ENCODE results near the gene TMEM179.

TMEM179 gene

GRCh38 chr14:104644656-104645378, 40.2 kb upstream of the TMEM179 start:
- H3K27me3 ChIP-seq (ENCODE audit: control insufficient read depth in 2 of 2, insufficient read depth in 2 of 2, low read length in 2 of 2): peaks cover 0 to 1% of the 10 kb centered on the region in 2 donors

GRCh38 chr14:104644091-104644635, 39.6 kb upstream of the TMEM179 start:
- Histone ChIP-seq H3K9me3 (ENCODE audit: control insufficient read depth in 2 of 2, low read length in 2 of 2) (no peaks in the 10 kb centered on the region), H3K4me3 (ENCODE audit: low read length in 2 of 2) (no peak overlapping the region), H3K27me3 (ENCODE audit: control insufficient read depth in 2 of 2, insufficient read depth in 2 of 2, low read length in 2 of 2) (peaks cover 2 to 8% of the 10 kb centered on the region in 2 donors), H3K27ac (ENCODE audit: low read depth in 2 of 2, low read length in 2 of 2) (no peak overlapping the region), H3K9ac (ENCODE audit: low read depth in 1 of 2, low read length in 2 of 2) (no peak overlapping the region), H3K36me3 (ENCODE audit: control insufficient read depth in 2 of 2, insufficient read depth in 2 of 2, low read length in 2 of 2) (no peaks in the 10 kb centered on the region), H3K4me1 (ENCODE audit: control insufficient read depth in 2 of 2, insufficient read depth in 2 of 2, low read length in 2 of 2) (no peaks in the 10 kb centered on the region)

More at GRCh38 chr14:104644656-104645378, 40.2 kb upstream of the TMEM179 start:
- Histone ChIP-seq H3K4me1 (ENCODE audit: control insufficient read depth in 2 of 2, insufficient read depth in 2 of 2, low read length in 2 of 2) (no peaks in the 10 kb centered on the region), H3K9ac (ENCODE audit: low read depth in 1 of 2, low read length in 2 of 2) (no peak overlapping the region), H3K27ac (ENCODE audit: low read depth in 2 of 2, low read length in 2 of 2) (no peak overlapping the region), H3K36me3 (ENCODE audit: control insufficient read depth in 2 of 2, insufficient read depth in 2 of 2, low read length in 2 of 2) (no peaks in the 10 kb centered on the region), H3K9me3 (ENCODE audit: control insufficient read depth in 2 of 2, low read length in 2 of 2) (no peaks in the 10 kb centered on the region), H3K4me3 (ENCODE audit: low read length in 2 of 2) (no peak overlapping the region)

DNA sequence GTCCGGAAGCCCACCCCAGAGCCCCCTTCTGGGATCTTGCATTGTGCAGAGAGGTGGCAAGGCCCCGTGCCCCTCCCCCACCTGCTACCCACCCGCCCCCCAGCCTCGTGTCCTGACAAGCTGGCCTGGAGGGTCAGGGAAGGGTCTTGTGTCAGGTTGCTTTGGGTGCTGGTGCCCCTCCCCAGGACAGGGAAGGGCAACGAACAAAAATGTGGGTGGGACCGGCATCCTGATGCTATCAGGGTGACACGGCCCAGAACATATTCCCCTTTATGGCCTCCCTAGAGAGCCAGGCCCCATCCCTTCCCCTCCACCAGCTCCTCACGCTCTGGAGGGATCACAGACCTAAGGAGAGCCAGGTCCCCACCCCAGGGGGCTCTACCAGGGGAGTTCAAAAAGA, 38.7 kb upstream of the TMEM179 start:
- H3K9me3 ChIP-seq (ENCODE audit: control insufficient read depth in 2 of 2, low read length in 2 of 2): no peaks in the 10 kb centered on the region
- no peak overlapping the region for H3K4me3 ChIP-seq (ENCODE audit: low read length in 2 of 2)
- H3K27ac ChIP-seq (ENCODE audit: low read depth in 2 of 2, low read length in 2 of 2): no peak overlapping the region
- H3K36me3 ChIP-seq (ENCODE audit: control insufficient read depth in 2 of 2, insufficient read depth in 2 of 2, low read length in 2 of 2): no peaks in the 10 kb centered on the region
- H3K9ac ChIP-seq (ENCODE audit: low read depth in 1 of 2, low read length in 2 of 2): no peak overlapping the region
- peaks cover 2 to 9% of the 10 kb centered on the region in 2 donors for H3K27me3 ChIP-seq (ENCODE audit: control insufficient read depth in 2 of 2, insufficient read depth in 2 of 2, low read length in 2 of 2)
- H3K4me1 ChIP-seq (ENCODE audit: control insufficient read depth in 2 of 2, insufficient read depth in 2 of 2, low read length in 2 of 2): no peaks in the 10 kb centered on the region

GRCh38 chr14:104642540-104642868, 37.9 kb upstream of the TMEM179 start:
- peaks cover 2 to 12% of the 10 kb centered on the region in 2 donors for H3K27me3 ChIP-seq (ENCODE audit: control insufficient read depth in 2 of 2, insufficient read depth in 2 of 2, low read length in 2 of 2)
- H3K9me3 ChIP-seq (ENCODE audit: control insufficient read depth in 2 of 2, low read length in 2 of 2): no peaks in the 10 kb centered on the region

GRCh38 chr14:104641753-104642539, 37.4 kb upstream of the TMEM179 start:
- Histone ChIP-seq H3K4me1 (ENCODE audit: control insufficient read depth in 2 of 2, insufficient read depth in 2 of 2, low read length in 2 of 2) (no peaks in the 10 kb centered on the region), H3K27me3 (ENCODE audit: control insufficient read depth in 2 of 2, insufficient read depth in 2 of 2, low read length in 2 of 2) (peaks cover 4 to 12% of the 10 kb centered on the region in 2 donors), H3K4me3 (ENCODE audit: low read length in 2 of 2) (no peak overlapping the region), H3K9ac (ENCODE audit: low read depth in 1 of 2, low read length in 2 of 2) (no peak overlapping the region), H3K27ac (ENCODE audit: low read depth in 2 of 2, low read length in 2 of 2) (no peak overlapping the region), H3K36me3 (ENCODE audit: control insufficient read depth in 2 of 2, insufficient read depth in 2 of 2, low read length in 2 of 2) (no peaks in the 10 kb centered on the region), H3K9me3 (ENCODE audit: control insufficient read depth in 2 of 2, low read length in 2 of 2) (no peaks in the 10 kb centered on the region)

More at GRCh38 chr14:104642540-104642868, 37.9 kb upstream of the TMEM179 start:
- Histone ChIP-seq H3K4me1 (ENCODE audit: control insufficient read depth in 2 of 2, insufficient read depth in 2 of 2, low read length in 2 of 2) (no peaks in the 10 kb centered on the region), H3K4me3 (ENCODE audit: low read length in 2 of 2) (no peak overlapping the region), H3K27ac (ENCODE audit: low read depth in 2 of 2, low read length in 2 of 2) (no peak overlapping the region), H3K9ac (ENCODE audit: low read depth in 1 of 2, low read length in 2 of 2) (no peak overlapping the region), H3K36me3 (ENCODE audit: control insufficient read depth in 2 of 2, insufficient read depth in 2 of 2, low read length in 2 of 2) (no peaks in the 10 kb centered on the region)

GRCh38 chr14:104640681-104641080, 36.1 kb upstream of the TMEM179 start:
- Histone ChIP-seq H3K9ac (ENCODE audit: low read depth in 1 of 2, low read length in 2 of 2) (no peak overlapping the region), H3K27me3 (ENCODE audit: control insufficient read depth in 2 of 2, insufficient read depth in 2 of 2, low read length in 2 of 2) (peaks cover 4 to 12% of the 10 kb centered on the region in 2 donors), H3K4me3 (ENCODE audit: low read length in 2 of 2) (no peak overlapping the region), H3K9me3 (ENCODE audit: control insufficient read depth in 2 of 2, low read length in 2 of 2) (no peaks in the 10 kb centered on the region), H3K27ac (ENCODE audit: low read depth in 2 of 2, low read length in 2 of 2) (no peak overlapping the region), H3K36me3 (ENCODE audit: control insufficient read depth in 2 of 2, insufficient read depth in 2 of 2, low read length in 2 of 2) (no peaks in the 10 kb centered on the region), H3K4me1 (ENCODE audit: control insufficient read depth in 2 of 2, insufficient read depth in 2 of 2, low read length in 2 of 2) (no peaks in the 10 kb centered on the region)

GRCh38 chr14:104639885-104640548, 35.4 kb upstream of the TMEM179 start:
- H3K4me1 ChIP-seq (ENCODE audit: control insufficient read depth in 2 of 2, insufficient read depth in 2 of 2, low read length in 2 of 2): no peaks in the 10 kb centered on the region
- H3K27me3 ChIP-seq (ENCODE audit: control insufficient read depth in 2 of 2, insufficient read depth in 2 of 2, low read length in 2 of 2): peaks cover 4 to 12% of the 10 kb centered on the region in 2 donors
- no peak overlapping the region for H3K9ac ChIP-seq (ENCODE audit: low read depth in 1 of 2, low read length in 2 of 2)
- H3K9me3 ChIP-seq (ENCODE audit: control insufficient read depth in 2 of 2, low read length in 2 of 2): no peaks in the 10 kb centered on the region
- H3K36me3 ChIP-seq (ENCODE audit: control insufficient read depth in 2 of 2, insufficient read depth in 2 of 2, low read length in 2 of 2): no peaks in the 10 kb centered on the region
- no peak overlapping the region for H3K4me3 ChIP-seq (ENCODE audit: low read length in 2 of 2)
- H3K27ac ChIP-seq (ENCODE audit: low read depth in 2 of 2, low read length in 2 of 2): no peak overlapping the region

GRCh38 chr14:104639471-104639870, 34.9 kb upstream of the TMEM179 start:
- H3K9ac ChIP-seq (ENCODE audit: low read depth in 1 of 2, low read length in 2 of 2): no peak overlapping the region
- no peaks in the 10 kb centered on the region for H3K36me3 ChIP-seq (ENCODE audit: control insufficient read depth in 2 of 2, insufficient read depth in 2 of 2, low read length in 2 of 2)
- no peaks in the 10 kb centered on the region for H3K4me1 ChIP-seq (ENCODE audit: control insufficient read depth in 2 of 2, insufficient read depth in 2 of 2, low read length in 2 of 2)
- H3K9me3 ChIP-seq (ENCODE audit: control insufficient read depth in 2 of 2, low read length in 2 of 2): no peaks in the 10 kb centered on the region
- H3K4me3 ChIP-seq (ENCODE audit: low read length in 2 of 2): no peak overlapping the region
- no peak overlapping the region for H3K27ac ChIP-seq (ENCODE audit: low read depth in 2 of 2, low read length in 2 of 2)
- peaks cover 4 to 12% of the 10 kb centered on the region in 2 donors for H3K27me3 ChIP-seq (ENCODE audit: control insufficient read depth in 2 of 2, insufficient read depth in 2 of 2, low read length in 2 of 2)

DNA sequence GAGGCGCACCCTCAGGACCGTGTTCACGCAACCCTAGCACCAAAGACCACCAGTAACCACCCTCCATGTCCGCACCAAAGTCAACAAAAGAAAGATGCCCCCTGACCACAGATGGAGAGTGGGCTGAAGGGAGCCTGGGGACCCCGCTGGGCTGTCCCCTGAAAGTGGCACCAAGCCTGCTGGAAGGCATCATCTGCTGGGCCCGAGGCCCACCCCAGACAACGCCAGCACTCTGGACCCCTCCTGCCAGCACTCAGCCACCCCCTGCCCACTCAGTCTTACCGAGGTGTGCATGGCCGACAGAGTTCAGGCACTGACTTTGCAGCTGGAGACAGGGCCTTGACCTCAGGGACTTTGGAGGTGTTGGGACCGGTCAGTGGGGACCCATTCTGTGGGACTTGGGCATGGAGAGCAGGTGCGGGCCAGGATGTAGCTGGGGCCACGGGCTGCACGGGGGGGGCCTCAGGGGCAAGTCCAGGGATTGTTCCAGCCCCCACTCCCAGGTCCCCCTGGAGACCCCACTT, 34.4 kb upstream of the TMEM179 start:
- H3K9me3 ChIP-seq (ENCODE audit: control insufficient read depth in 2 of 2, low read length in 2 of 2): no peaks in the 10 kb centered on the region
- H3K4me1 ChIP-seq (ENCODE audit: control insufficient read depth in 2 of 2, insufficient read depth in 2 of 2, low read length in 2 of 2): no peaks in the 10 kb centered on the region
- H3K4me3 ChIP-seq (ENCODE audit: low read length in 2 of 2): no peak overlapping the region
- H3K27me3 ChIP-seq (ENCODE audit: control insufficient read depth in 2 of 2, insufficient read depth in 2 of 2, low read length in 2 of 2): peaks cover 4 to 12% of the 10 kb centered on the region in 2 donors
- no peak overlapping the region for H3K9ac ChIP-seq (ENCODE audit: low read depth in 1 of 2, low read length in 2 of 2)
- no peak overlapping the region for H3K27ac ChIP-seq (ENCODE audit: low read depth in 2 of 2, low read length in 2 of 2)
- H3K36me3 ChIP-seq (ENCODE audit: control insufficient read depth in 2 of 2, insufficient read depth in 2 of 2, low read length in 2 of 2): no peaks in the 10 kb centered on the region

Measured in mucosa of rectum (tissue), 2 donors.